Astrocyte of the spinal cord (primary cell): ENCODE data around the gene RAB5A.
"Not testable (repeated sequence)": the region's sequence is repeated elsewhere in the genome, so short reads cannot be mapped to it uniquely, and the experiment has no call there.

Experiments used
- DNase-seq: peaks from one replicate; pipeline ENCODE4 v3.0.0; 2011; ENCODE audit warnings: low read depth, low spot score
- H3K4me3 ChIP-seq: 2 replicates; pipeline ENCODE4 v1.5.1; 2011; ENCODE audit warnings: low read depth, mild to moderate bottlenecking, low read length, moderate library complexity
- in situ Hi-C: cut with HindIII; loops from 2 replicates; pipeline ENCODE4 v1.10.0; 2017; ENCODE audit warnings: low sequenced_read_pairs
- TF ChIP-seq, protein P1 (sequence below): IDR thresholded peaks from 2 replicates; pipeline ENCODE4 v1.5.1; 2012; ENCODE audit warnings: low read depth, mild to moderate bottlenecking, low read length, inconsistent platforms

The RAB5A gene, protein sequence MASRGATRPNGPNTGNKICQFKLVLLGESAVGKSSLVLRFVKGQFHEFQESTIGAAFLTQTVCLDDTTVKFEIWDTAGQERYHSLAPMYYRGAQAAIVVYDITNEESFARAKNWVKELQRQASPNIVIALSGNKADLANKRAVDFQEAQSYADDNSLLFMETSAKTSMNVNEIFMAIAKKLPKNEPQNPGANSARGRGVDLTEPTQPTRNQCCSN

DNA sequence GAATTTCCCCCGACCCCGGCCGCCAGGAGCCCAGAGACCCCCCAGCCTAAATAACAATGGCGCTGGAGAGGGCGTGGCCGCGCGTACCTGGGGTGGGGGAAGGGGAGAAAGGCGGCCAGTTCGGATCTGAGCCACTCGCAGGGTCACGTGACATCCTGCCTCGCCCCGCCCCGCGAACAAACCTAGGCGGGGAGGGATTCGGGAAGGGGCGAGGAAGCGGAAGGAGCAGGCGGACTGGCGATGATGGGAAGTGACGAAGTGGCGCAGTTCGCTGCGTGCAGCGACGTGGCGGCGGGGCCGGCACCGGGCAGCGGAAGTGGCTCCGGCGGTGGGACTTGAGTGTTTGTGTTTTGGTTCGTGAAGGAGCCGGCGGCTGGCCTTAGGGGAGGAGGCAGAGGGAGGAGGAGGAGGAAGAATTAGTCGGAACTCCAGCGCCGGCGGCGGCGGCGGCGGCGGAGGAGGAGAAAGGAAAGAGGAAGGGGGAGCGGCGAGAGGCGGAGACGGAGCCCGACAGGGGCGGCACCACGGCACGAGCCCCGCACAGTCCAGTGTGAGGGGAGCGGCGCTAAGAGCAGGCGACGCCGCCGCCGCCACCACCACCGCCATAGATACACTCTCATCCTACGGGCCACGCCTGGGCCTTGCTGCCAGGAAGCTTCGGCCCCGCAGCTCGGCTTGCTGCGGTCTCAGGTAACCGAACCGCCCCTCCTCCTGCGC, at the start of gene RAB5A:
TSS of gene RAB5A (plus strand) at position 266 of the 717 bp plus-strand sequence. CDS start 3,802 bp downstream, outside the sequence.
- peak; percentile 99 for DNase-seq
- in situ Hi-C loops: no loop called here
- peak within 1 kb of the TSS; percentile 99 for H3K4me3 ChIP-seq
- TF ChIP-seq, protein P1, sequence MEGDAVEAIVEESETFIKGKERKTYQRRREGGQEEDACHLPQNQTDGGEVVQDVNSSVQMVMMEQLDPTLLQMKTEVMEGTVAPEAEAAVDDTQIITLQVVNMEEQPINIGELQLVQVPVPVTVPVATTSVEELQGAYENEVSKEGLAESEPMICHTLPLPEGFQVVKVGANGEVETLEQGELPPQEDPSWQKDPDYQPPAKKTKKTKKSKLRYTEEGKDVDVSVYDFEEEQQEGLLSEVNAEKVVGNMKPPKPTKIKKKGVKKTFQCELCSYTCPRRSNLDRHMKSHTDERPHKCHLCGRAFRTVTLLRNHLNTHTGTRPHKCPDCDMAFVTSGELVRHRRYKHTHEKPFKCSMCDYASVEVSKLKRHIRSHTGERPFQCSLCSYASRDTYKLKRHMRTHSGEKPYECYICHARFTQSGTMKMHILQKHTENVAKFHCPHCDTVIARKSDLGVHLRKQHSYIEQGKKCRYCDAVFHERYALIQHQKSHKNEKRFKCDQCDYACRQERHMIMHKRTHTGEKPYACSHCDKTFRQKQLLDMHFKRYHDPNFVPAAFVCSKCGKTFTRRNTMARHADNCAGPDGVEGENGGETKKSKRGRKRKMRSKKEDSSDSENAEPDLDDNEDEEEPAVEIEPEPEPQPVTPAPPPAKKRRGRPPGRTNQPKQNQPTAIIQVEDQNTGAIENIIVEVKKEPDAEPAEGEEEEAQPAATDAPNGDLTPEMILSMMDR: no peak

DNA sequence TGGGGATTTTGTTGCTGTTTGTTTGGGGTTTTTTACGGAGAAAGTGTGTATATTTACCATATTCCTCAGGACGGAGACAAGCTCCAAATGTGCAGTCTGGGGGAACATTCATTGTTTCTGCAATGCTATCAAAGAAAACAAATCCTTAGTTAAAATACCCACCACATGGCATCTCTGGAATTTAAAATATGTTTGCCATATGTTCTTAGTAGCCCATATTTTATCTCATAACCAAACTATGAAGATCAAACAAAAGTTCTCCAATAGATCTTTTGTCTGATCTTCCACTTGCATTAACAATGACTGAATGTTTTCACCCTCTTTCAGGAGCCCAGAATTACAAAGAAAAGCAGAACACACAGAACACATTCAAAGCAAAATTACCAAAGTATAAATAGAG, 48.2 kb upstream of the RAB5A start:
- in situ Hi-C loops: no loop called here
- no peak overlapping the region for H3K4me3 ChIP-seq
- TF ChIP-seq, protein P1: no peak
- peak; percentile 24 for DNase-seq

DNA sequence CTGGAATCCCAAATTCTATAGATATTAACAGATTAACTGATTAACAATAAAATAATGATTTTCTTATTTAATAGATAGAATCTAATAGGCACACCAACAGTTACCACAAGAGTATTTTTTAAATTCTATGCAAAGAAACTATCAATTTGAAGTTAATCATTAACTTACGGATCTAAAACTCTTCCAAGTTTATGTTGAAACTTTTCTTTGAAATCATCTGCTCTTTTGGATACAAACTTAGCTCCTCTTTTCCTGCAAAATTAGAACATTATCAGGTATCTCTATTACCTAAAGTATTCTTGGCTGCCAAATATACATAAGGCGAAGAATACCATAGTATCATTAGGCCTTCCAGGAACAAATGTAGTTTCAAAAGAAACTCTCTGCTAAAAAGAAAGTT, 47.6 kb upstream of the RAB5A start:
- H3K4me3 ChIP-seq: no peak overlapping the region
- TF ChIP-seq, protein P1: no peak
- in situ Hi-C loops: no loop called here
- DNase-seq: no peak

DNA sequence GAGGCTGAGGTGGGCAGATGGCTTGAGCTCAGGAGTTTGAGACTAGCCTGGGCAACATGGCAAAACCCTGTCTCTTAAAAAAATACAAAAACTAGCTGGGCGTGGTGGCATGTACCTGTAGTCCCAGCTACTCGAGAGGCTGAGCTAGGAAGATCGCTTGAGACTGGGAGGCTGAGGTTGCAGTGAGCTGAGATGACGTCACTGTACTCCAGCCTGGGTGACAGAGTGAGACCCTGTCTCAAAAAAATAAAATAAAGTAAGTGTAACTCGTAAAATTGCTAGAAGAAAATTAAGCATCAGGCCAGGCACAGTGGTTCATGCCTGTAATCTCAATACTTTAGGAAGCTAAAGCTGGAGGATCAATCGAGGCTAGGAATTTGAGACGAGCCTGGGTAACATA, 47.1 kb upstream of the RAB5A start:
- in situ Hi-C loops, DNase-seq, H3K4me3 ChIP-seq: not testable (repeated sequence)

DNA sequence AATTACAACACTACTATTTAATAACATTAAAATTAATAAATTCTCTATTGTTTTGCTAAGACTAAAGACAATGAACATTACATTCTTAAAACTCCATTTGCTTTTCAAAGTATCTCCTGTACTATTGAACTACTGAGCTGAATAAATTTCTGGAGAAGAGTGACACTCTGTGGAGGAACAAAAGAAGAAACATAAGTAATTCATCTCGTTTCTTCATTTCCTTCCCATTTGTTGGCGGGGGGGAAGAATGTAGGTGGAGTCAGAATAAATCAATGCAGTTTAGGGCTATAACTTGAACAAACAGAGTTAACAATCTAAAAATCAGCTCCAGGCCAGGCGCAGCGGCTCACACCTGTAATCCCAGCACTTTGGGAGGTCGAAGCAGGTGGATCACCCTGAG, 45.6 kb upstream of the RAB5A start:
- in situ Hi-C loops: no loop called here
- no peak for DNase-seq
- H3K4me3 ChIP-seq: no peak overlapping the region
- TF ChIP-seq, protein P1: no peak

DNA sequence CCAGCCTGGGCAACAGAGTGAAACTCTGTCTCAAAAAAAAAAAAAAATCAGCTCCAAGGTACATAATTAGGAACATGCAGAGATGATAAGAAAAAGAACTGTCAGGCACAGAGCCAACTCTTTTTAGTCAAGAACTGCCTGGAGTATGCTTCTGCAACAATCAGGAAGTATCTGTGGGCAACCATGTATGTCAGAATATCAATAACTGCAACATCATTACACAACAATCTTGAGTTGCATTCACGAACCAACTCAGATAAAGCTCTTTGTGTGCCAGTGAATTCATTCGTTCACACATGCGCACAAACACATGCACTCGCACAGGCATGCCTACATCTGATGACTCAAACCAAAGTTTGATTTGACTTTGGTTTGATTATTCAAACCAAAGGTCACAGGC, 45.0 kb upstream of the RAB5A start:
- TF ChIP-seq, protein P1: no peak
- in situ Hi-C loops: no loop called here

DNA sequence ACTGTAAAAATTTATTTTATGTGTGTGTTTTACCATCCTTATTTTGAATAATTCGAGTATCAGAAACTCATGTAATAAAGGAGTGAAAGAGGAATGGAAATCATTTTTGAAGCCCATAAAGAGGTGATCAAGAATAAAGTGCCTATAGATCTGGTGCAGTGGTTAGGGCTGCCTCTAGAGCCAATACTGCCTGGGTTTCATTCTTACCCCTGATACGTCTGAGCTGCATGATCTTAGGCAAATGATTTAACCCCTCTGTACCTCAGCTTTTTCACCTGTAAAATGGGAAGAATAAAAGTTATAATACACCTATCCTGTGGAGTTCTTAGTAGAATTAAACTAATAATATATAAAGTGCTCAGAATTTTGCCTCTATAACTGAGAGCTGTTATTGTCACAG, 43.2 kb upstream of the RAB5A start:
- H3K4me3 ChIP-seq: no peak overlapping the region
- in situ Hi-C loops: no loop called here
- TF ChIP-seq, protein P1: no peak
- no peak for DNase-seq

More for the DNA sequence above, 45.0 kb upstream of the RAB5A start:
- DNase-seq: no peak
- H3K4me3 ChIP-seq: no peak overlapping the region
